Thoracic aorta (tissue), 2 donors: ENCODE measurements around the gene RAPGEF4. TPM values are rescaled to one million over a fixed set of nuclear protein-coding genes. Genes with fewer than 3 reads are reported as not detected.
A peak's percentile ranks its signal among the peaks of the same experiment; 100 is the strongest.
"Not testable (repeated sequence)": the region's sequence is repeated elsewhere in the genome, so short reads cannot be mapped to it uniquely, and the experiment has no call there.

Experiments
- ATAC-seq: fragments of 150-250 bp; one replicate; pipeline ENCODE4 v1.8.0; 2017; ENCODE audit warnings: low read depth; ENCODE audit not compliant: insufficient number of reproducible peaks, low FRiP score
- DNase-seq: peaks from one replicate; pipeline ENCODE4 v3.0.0-alpha.2; 2020; ENCODE audit warnings: low spot score
- H3K27ac ChIP-seq, 2 donors: fragments of 200-600 bp; sonication (generic); 1 replicate in 1 of 2; 2 replicates in 1 of 2; pipeline ENCODE4 v1.5.1; 2016; ENCODE audit warnings: mild to moderate bottlenecking in 2 of 2, moderate library complexity in 2 of 2
- H3K27me3 ChIP-seq: fragments of 200-600 bp; sonication (generic); replicated peaks from 2 replicates; pipeline ENCODE4 v1.6.0; 2016; ENCODE audit warnings: mild to moderate bottlenecking; ENCODE audit not compliant: insufficient read depth
- H3K36me3 ChIP-seq: fragments of 200-600 bp; sonication (generic); one replicate; pipeline ENCODE4 v1.5.1; 2016
- H3K4me1 ChIP-seq, 2 donors: fragments of 200-600 bp; sonication (generic); 1 replicate in 1 of 2; 2 replicates in 1 of 2; pipeline versions ENCODE4 v1.5.1 to v1.6.0; 2016; ENCODE audit warnings: low read depth in 2 of 2, mild to moderate bottlenecking in 1 of 2; ENCODE audit not compliant: control insufficient read depth in 1 of 2
- H3K4me3 ChIP-seq: fragments of 200-600 bp; sonication (generic); 2 replicates; pipeline ENCODE4 v1.5.1; 2016; ENCODE audit warnings: mild to moderate bottlenecking
- H3K9me3 ChIP-seq: fragments of 200-600 bp; sonication (generic); 2 replicates; pipeline ENCODE4 v1.5.1; 2016
- CTCF ChIP-seq: fragments of 200-600 bp; sonication (generic); IDR thresholded peaks from one replicate; pipeline ENCODE4 v1.5.1; 2019; ENCODE audit warnings: antibody characterized with exemption
- total RNA-seq, 2 donors: library from RNA; depleted of rRNA; stranded (reverse); fragments of >200 nt; gene quantifications; one replicate each; pipeline versions ENCODE4 v1.1.0 to v1.2.3, GENCODE V29; 2016

Gene RAPGEF4
- total RNA-seq, 2 donors from 2014 or later, result 9.9 to 18.4 TPM

GRCh38 chr2:173030561-173031490, 295.2 kb downstream of the RAPGEF4 start:
- peaks cover 6 to 20% of the 10 kb centered on the region in 2 donors for H3K4me1 ChIP-seq
- TF ChIP-seq CTCF, result no peak
- no peaks in the 10 kb centered on the region for H3K27me3 ChIP-seq
- no peak overlapping the region for H3K27ac ChIP-seq
- no peak for DNase-seq
- H3K9me3 ChIP-seq, result no peaks in the 10 kb centered on the region
- ATAC-seq, result no peak
- H3K36me3 ChIP-seq, result no peaks in the 10 kb centered on the region
- no peak overlapping the region for H3K4me3 ChIP-seq

- H3K36me3 ChIP-seq, result no peaks in the 10 kb centered on the region
- ATAC-seq, result no peak
- no peak for DNase-seq
Observed at GRCh38 chr2:173032032-173032431, 296.4 kb downstream of the RAPGEF4 start.

GRCh38 chr2:173033084-173033483, 297.4 kb downstream of the RAPGEF4 start:
- Histone ChIP-seq H3K4me1 (peaks cover 5 to 14% of the 10 kb centered on the region in 2 donors), H3K9me3 (no peaks in the 10 kb centered on the region), H3K4me3 (no peak overlapping the region), H3K36me3 (no peaks in the 10 kb centered on the region), H3K27ac (no peak overlapping the region), H3K27me3 (no peaks in the 10 kb centered on the region)
- DNase-seq (no peak), ATAC-seq (no peak)
- no peak for TF ChIP-seq CTCF

More at GRCh38 chr2:173032032-173032431, 296.4 kb downstream of the RAPGEF4 start:
- Histone ChIP-seq H3K27ac (no peak overlapping the region), H3K4me1 (peaks cover 6 to 16% of the 10 kb centered on the region in 2 donors), H3K27me3 (no peaks in the 10 kb centered on the region), H3K4me3 (no peak overlapping the region), H3K9me3 (no peaks in the 10 kb centered on the region)
- no peak for TF ChIP-seq CTCF

GRCh38 chr2:173034143-173034542, 298.5 kb downstream of the RAPGEF4 start:
- no peak for TF ChIP-seq CTCF
- Histone ChIP-seq H3K9me3 (no peaks in the 10 kb centered on the region), H3K36me3 (no peaks in the 10 kb centered on the region), H3K27ac (no peak overlapping the region), H3K4me3 (no peak overlapping the region), H3K4me1 (peaks cover 3 to 5% of the 10 kb centered on the region in 2 donors), H3K27me3 (no peaks in the 10 kb centered on the region)
- no peak for DNase-seq
- no peak for ATAC-seq

GRCh38 chr2:173037245-173038120, 301.8 kb downstream of the RAPGEF4 start:
- no peaks in the 10 kb centered on the region for H3K27me3 ChIP-seq
- ATAC-seq, result no peak

GRCh38 chr2:173038257-173038656, 302.6 kb downstream of the RAPGEF4 start:
- not testable (repeated sequence) for ATAC-seq, H3K27ac ChIP-seq, H3K9me3 ChIP-seq

More at GRCh38 chr2:173037245-173038120, 301.8 kb downstream of the RAPGEF4 start:
- Histone ChIP-seq H3K36me3 (no peaks in the 10 kb centered on the region), H3K4me3 (peak overlapping the region; percentile 18), H3K27ac (peak overlapping the region in 1 of 2 donors; percentile 10), H3K9me3 (no peaks in the 10 kb centered on the region), H3K4me1 (peaks cover 3 to 5% of the 10 kb centered on the region in 2 donors)
- no peak for TF ChIP-seq CTCF
- no peak for DNase-seq

More at GRCh38 chr2:173038257-173038656, 302.6 kb downstream of the RAPGEF4 start:
- not testable (repeated sequence) for H3K4me1 ChIP-seq, DNase-seq, H3K27me3 ChIP-seq, H3K36me3 ChIP-seq, H3K4me3 ChIP-seq
